ENCODE data around the gene GPC6.

DNA sequence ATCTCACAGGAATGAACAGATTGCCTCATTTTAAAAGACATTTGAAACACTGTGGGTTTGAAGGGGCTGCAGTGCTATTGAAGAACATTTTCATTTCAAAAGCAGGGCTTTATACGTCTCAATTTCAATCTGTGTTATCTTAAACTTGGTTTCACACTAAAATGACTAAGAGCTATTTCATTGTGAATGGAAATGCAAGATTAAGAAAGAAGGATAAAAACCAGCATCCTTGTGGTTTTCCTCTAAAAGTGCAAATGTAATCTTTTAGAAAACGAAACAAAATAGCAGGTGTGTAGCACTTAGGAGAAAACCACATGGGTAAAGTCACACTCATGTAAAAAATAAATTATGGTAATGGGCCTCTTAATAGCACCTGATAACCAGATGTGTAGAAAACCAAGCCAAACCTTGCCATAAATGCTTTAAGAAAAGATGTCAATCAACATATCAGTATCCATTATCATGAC is 397.7 kb downstream of the GPC6 start:
- TF ChIP-seq, protein P1, sequence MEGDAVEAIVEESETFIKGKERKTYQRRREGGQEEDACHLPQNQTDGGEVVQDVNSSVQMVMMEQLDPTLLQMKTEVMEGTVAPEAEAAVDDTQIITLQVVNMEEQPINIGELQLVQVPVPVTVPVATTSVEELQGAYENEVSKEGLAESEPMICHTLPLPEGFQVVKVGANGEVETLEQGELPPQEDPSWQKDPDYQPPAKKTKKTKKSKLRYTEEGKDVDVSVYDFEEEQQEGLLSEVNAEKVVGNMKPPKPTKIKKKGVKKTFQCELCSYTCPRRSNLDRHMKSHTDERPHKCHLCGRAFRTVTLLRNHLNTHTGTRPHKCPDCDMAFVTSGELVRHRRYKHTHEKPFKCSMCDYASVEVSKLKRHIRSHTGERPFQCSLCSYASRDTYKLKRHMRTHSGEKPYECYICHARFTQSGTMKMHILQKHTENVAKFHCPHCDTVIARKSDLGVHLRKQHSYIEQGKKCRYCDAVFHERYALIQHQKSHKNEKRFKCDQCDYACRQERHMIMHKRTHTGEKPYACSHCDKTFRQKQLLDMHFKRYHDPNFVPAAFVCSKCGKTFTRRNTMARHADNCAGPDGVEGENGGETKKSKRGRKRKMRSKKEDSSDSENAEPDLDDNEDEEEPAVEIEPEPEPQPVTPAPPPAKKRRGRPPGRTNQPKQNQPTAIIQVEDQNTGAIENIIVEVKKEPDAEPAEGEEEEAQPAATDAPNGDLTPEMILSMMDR (conservative IDR thresholded peaks at IDR 0.05; ENCODE audit: low read length): no peak
- TF ChIP-seq EZH2phosphoT487 (IDR thresholded peaks at IDR 0.05; ENCODE audit: borderline replicate concordance): no peak
